Karpas-422 (cell line): ENCODE measurements around the gene SCRN2. TPM values are rescaled to one million over a fixed set of nuclear protein-coding genes. Genes with fewer than 3 reads are reported as not detected.

Experiments used
- DNase-seq: peaks from one replicate; pipeline ENCODE4 v3.0.0-alpha.2; 2015
- H2AFZ ChIP-seq: fragments of 200-600 bp; sonication (generic); 2 replicates; pipeline ENCODE4 v1.6.1; 2014; ENCODE audit warnings: antibody characterized with exemption, low read length, mixed read lengths
- H3K27ac ChIP-seq: fragments of 200-600 bp; sonication (generic); 2 replicates; pipeline ENCODE4 v1.5.1; 2014; ENCODE audit warnings: mild to moderate bottlenecking, low read length, moderate library complexity
- H3K27me3 ChIP-seq: fragments of 200-600 bp; sonication (generic); 2 replicates; pipeline ENCODE4 v1.6.1; 2014; ENCODE audit warnings: low read length, mixed read lengths
- H3K36me3 ChIP-seq: fragments of 200-600 bp; sonication (generic); 2 replicates; pipeline ENCODE4 v1.6.1; 2014; ENCODE audit warnings: low read length, mixed read lengths; ENCODE audit not compliant: insufficient read depth
- H3K4me1 ChIP-seq: fragments of 200-600 bp; sonication (generic); 2 replicates; pipeline ENCODE4 v1.6.1; 2014; ENCODE audit warnings: mild to moderate bottlenecking, low read length, mixed read lengths
- H3K4me2 ChIP-seq: fragments of 200-600 bp; sonication (generic); 2 replicates; pipeline ENCODE4 v1.6.1; 2014; ENCODE audit warnings: low read length, low read depth, mild to moderate bottlenecking; ENCODE audit not compliant: poor library complexity, severe bottlenecking
- H3K4me3 ChIP-seq: fragments of 200-600 bp; sonication (generic); 2 replicates; pipeline ENCODE4 v1.5.1; 2014; ENCODE audit warnings: mild to moderate bottlenecking, antibody characterized with exemption, low read length, mixed read lengths
- H3K79me2 ChIP-seq: fragments of 200-600 bp; sonication (generic); 2 replicates; pipeline ENCODE4 v1.6.1; 2014; ENCODE audit warnings: mild to moderate bottlenecking, low read length, mixed read lengths
- H3K9ac ChIP-seq: fragments of 200-600 bp; sonication (generic); 2 replicates; pipeline ENCODE4 v1.6.0; 2014; ENCODE audit warnings: low read length
- H3K9me2 ChIP-seq: fragments of 200-600 bp; sonication (generic), shearing (Covaris generic); replicated peaks from 2 replicates; pipeline ENCODE4 v1.6.0; 2014; ENCODE audit warnings: mild to moderate bottlenecking, low read length, moderate library complexity; ENCODE audit not compliant: insufficient read depth
- H3K9me3 ChIP-seq: fragments of 300-700, 200-600 bp; sonication (generic); 2 replicates; pipeline ENCODE4 v1.6.1; 2014; ENCODE audit warnings: low read length, mixed read lengths
- H4K20me1 ChIP-seq: fragments of 200-600 bp; sonication (generic); 2 replicates; pipeline ENCODE4 v1.6.1; 2014; ENCODE audit warnings: mild to moderate bottlenecking, antibody characterized with exemption, low read length, low read depth; ENCODE audit not compliant: insufficient read depth
- total RNA-seq: library from RNA; depleted of rRNA; stranded (reverse); fragments of >200 nt; shearing (Covaris generic); gene quantifications from 2 replicates; pipeline ENCODE4 v1.2.3, GENCODE V29; 2014; ENCODE audit warnings: low replicate concordance

The SCRN2 gene
- total RNA-seq, 1 experiment from 2014 or later, result 37.7 TPM

GRCh38 chr17:47816947-47817346, 24.1 kb downstream of the SCRN2 start:
- H3K9me3 ChIP-seq, result no peaks in the 10 kb centered on the region
- H3K36me3 ChIP-seq, result no peaks in the 10 kb centered on the region; the same call in 1 of the 2 replicates
- H4K20me1 ChIP-seq, result no peaks in the 10 kb centered on the region
- H3K27me3 ChIP-seq, result no peaks in the 10 kb centered on the region
- no peak overlapping the region for H3K27ac ChIP-seq
- H3K4me1 ChIP-seq, result peaks cover 15% of the 10 kb centered on the region
- no peak for DNase-seq
- H3K9ac ChIP-seq, result no peak overlapping the region
- H3K4me2 ChIP-seq, result no peak overlapping the region
- no peak overlapping the region for H3K4me3 ChIP-seq
- H3K9me2 ChIP-seq, result no peaks in the 10 kb centered on the region
- H2AFZ ChIP-seq, result no peak overlapping the region
- H3K79me2 ChIP-seq, result peaks cover 16% of the 10 kb centered on the region

- no peaks in the 10 kb centered on the region for H3K9me3 ChIP-seq
- H3K79me2 ChIP-seq, result peaks cover 13% of the 10 kb centered on the region
- H2AFZ ChIP-seq, result no peak overlapping the region
- no peak overlapping the region for H3K9ac ChIP-seq
- no peaks in the 10 kb centered on the region for H4K20me1 ChIP-seq
- H3K4me3 ChIP-seq, result no peak overlapping the region
- H3K4me1 ChIP-seq, result peaks cover 12% of the 10 kb centered on the region
- H3K27me3 ChIP-seq, result no peaks in the 10 kb centered on the region
- H3K9me2 ChIP-seq, result no peaks in the 10 kb centered on the region
- no peak overlapping the region for H3K27ac ChIP-seq
- DNase-seq, result no peak
- H3K4me2 ChIP-seq, result no peak overlapping the region
- H3K36me3 ChIP-seq, result no peaks in the 10 kb centered on the region; the same call in 1 of the 2 replicates
Observed at GRCh38 chr17:47816111-47816735, 24.9 kb downstream of the SCRN2 start.

GRCh38 chr17:47815106-47815918, 25.8 kb downstream of the SCRN2 start:
- no peak overlapping the region for H2AFZ ChIP-seq
- H3K4me3 ChIP-seq, result no peak overlapping the region
- H3K4me1 ChIP-seq, result peaks cover 4% of the 10 kb centered on the region
- peaks cover 3% of the 10 kb centered on the region for H3K79me2 ChIP-seq
- H3K9ac ChIP-seq, result no peak overlapping the region
- no peak for DNase-seq
- no peak overlapping the region for H3K4me2 ChIP-seq
- H3K27ac ChIP-seq, result no peak overlapping the region
- no peaks in the 10 kb centered on the region for H3K9me2 ChIP-seq
- H4K20me1 ChIP-seq, result no peaks in the 10 kb centered on the region
- no peaks in the 10 kb centered on the region for H3K9me3 ChIP-seq
- H3K36me3 ChIP-seq, result no peaks in the 10 kb centered on the region; the same call in 1 of the 2 replicates
- no peaks in the 10 kb centered on the region for H3K27me3 ChIP-seq

- DNase-seq, result no peak
Observed at GRCh38 chr17:47813512-47814031, 27.5 kb downstream of the SCRN2 start.

GRCh38 chr17:47813077-47813476, 28.0 kb downstream of the SCRN2 start:
- no peak overlapping the region for H3K4me3 ChIP-seq
- no peaks in the 10 kb centered on the region for H3K27me3 ChIP-seq
- no peaks in the 10 kb centered on the region; the same call in 1 of the 2 replicates for H3K36me3 ChIP-seq
- H3K79me2 ChIP-seq, result no peaks in the 10 kb centered on the region
- no peak overlapping the region for H3K27ac ChIP-seq
- H4K20me1 ChIP-seq, result no peaks in the 10 kb centered on the region
- no peaks in the 10 kb centered on the region for H3K9me3 ChIP-seq
- H3K9ac ChIP-seq, result no peak overlapping the region
- no peaks in the 10 kb centered on the region for H3K9me2 ChIP-seq
- H2AFZ ChIP-seq, result no peak overlapping the region
- no peak for DNase-seq
- no peaks in the 10 kb centered on the region for H3K4me1 ChIP-seq
- H3K4me2 ChIP-seq, result no peak overlapping the region

More at GRCh38 chr17:47813512-47814031, 27.5 kb downstream of the SCRN2 start:
- no peaks in the 10 kb centered on the region; the same call in 1 of the 2 replicates for H3K36me3 ChIP-seq
- H3K9ac ChIP-seq, result no peak overlapping the region
- H3K9me2 ChIP-seq, result no peaks in the 10 kb centered on the region
- no peaks in the 10 kb centered on the region for H3K27me3 ChIP-seq
- H3K27ac ChIP-seq, result no peak overlapping the region
- no peaks in the 10 kb centered on the region for H3K9me3 ChIP-seq
- no peaks in the 10 kb centered on the region for H4K20me1 ChIP-seq
- H3K4me3 ChIP-seq, result no peak overlapping the region
- H3K79me2 ChIP-seq, result no peaks in the 10 kb centered on the region
- H3K4me1 ChIP-seq, result no peaks in the 10 kb centered on the region
- no peak overlapping the region for H2AFZ ChIP-seq
- no peak overlapping the region for H3K4me2 ChIP-seq

- no peak overlapping the region for H3K4me2 ChIP-seq
- H2AFZ ChIP-seq, result no peak overlapping the region
- no peaks in the 10 kb centered on the region for H3K4me1 ChIP-seq
- H3K36me3 ChIP-seq, result no peaks in the 10 kb centered on the region; the same call in 1 of the 2 replicates
- H3K9ac ChIP-seq, result no peak overlapping the region
- H3K4me3 ChIP-seq, result no peak overlapping the region
- H3K79me2 ChIP-seq, result no peaks in the 10 kb centered on the region
- no peak for DNase-seq
- H3K9me3 ChIP-seq, result no peaks in the 10 kb centered on the region
- no peaks in the 10 kb centered on the region for H3K27me3 ChIP-seq
- H3K9me2 ChIP-seq, result no peaks in the 10 kb centered on the region
- no peaks in the 10 kb centered on the region for H4K20me1 ChIP-seq
- H3K27ac ChIP-seq, result no peak overlapping the region
Observed at GRCh38 chr17:47812146-47812920, 28.7 kb downstream of the SCRN2 start.

- DNase-seq, result no peak
- Histone ChIP-seq H3K9me2 (no peaks in the 10 kb centered on the region), H3K36me3 (no peaks in the 10 kb centered on the region; the same call in 1 of the 2 replicates), H2AFZ (no peak overlapping the region), H3K27me3 (no peaks in the 10 kb centered on the region), H3K4me3 (no peak overlapping the region), H3K27ac (no peak overlapping the region), H3K9me3 (no peaks in the 10 kb centered on the region), H4K20me1 (no peaks in the 10 kb centered on the region), H3K4me1 (no peaks in the 10 kb centered on the region), H3K79me2 (no peaks in the 10 kb centered on the region), H3K4me2 (no peak overlapping the region), H3K9ac (no peak overlapping the region)
Observed at GRCh38 chr17:47811709-47812108, 29.4 kb downstream of the SCRN2 start.
